GM10266 (cell line): ENCODE data around the gene EID2.

Source experiments
- DNase-seq: peaks from one replicate; pipeline ENCODE4 v3.0.0; 2012; ENCODE audit errors: extremely low spot score
- TF ChIP-seq, protein P1 (sequence below): IDR thresholded peaks from 2 replicates; pipeline ENCODE4 v1.5.1; 2012; ENCODE audit warnings: mild to moderate bottlenecking, low read depth; ENCODE audit not compliant: control insufficient read depth, insufficient read depth; ENCODE audit errors: missing control alignments

EID2 gene

GRCh38 chr19:39546599-39546998, 6.6 kb upstream of the EID2 start:
- DNase-seq: no peak
- TF ChIP-seq, protein P1, sequence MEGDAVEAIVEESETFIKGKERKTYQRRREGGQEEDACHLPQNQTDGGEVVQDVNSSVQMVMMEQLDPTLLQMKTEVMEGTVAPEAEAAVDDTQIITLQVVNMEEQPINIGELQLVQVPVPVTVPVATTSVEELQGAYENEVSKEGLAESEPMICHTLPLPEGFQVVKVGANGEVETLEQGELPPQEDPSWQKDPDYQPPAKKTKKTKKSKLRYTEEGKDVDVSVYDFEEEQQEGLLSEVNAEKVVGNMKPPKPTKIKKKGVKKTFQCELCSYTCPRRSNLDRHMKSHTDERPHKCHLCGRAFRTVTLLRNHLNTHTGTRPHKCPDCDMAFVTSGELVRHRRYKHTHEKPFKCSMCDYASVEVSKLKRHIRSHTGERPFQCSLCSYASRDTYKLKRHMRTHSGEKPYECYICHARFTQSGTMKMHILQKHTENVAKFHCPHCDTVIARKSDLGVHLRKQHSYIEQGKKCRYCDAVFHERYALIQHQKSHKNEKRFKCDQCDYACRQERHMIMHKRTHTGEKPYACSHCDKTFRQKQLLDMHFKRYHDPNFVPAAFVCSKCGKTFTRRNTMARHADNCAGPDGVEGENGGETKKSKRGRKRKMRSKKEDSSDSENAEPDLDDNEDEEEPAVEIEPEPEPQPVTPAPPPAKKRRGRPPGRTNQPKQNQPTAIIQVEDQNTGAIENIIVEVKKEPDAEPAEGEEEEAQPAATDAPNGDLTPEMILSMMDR: no peak

DNA sequence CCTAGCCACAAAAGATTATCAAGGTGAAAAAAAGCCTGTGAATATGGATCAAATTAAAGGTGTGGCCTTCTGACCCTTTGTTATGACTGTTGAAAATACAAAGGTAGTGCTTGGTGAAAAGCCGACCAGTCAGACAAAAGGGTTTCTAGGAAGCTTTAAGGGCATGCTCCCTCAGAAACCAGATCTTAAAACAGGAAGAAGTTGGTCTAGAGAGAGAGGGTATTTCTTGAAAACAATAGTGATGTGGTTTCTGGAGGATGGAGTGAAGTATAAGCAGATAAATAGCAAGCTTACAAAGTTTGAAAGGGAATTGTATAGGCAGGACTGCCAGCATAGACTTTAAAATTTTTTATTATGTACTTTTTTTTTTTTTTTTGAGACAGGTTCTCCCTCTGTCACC, 5.0 kb upstream of the EID2 start:
- DNase-seq: no peak
- TF ChIP-seq, protein P1: no peak

- TF ChIP-seq, protein P1: no peak
- no peak for DNase-seq
Measured at GRCh38 chr19:39544226-39544903, 4.4 kb upstream of the EID2 start.

- DNase-seq: no peak
- TF ChIP-seq, protein P1: no peak
Measured at GRCh38 chr19:39543477-39543857, 3.5 kb upstream of the EID2 start.

DNA sequence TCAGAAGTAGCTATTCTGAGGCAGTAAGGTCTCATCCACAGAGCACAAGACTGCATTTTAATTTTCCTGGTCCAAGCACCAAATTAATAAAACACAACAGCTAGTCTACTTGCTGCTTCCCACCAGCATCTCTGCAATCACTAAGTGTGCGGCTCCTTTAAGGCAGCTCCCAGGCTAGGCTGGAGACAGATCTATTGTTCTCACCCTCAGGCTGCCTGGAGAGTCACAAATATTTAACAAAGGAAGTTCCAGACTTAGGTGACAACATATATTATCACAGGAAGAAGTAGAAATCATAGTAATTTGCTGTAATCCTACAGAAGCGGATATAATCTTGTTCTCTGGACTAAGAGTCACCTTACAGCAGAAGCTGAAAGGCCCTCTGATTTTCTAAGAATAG, 2.2 kb upstream of the EID2 start:
- TF ChIP-seq, protein P1: no peak
- no peak for DNase-seq

GRCh38 chr19:39540333-39540673, 342 bp upstream of the EID2 start:
- no peak for DNase-seq
- TF ChIP-seq, protein P1: no peak

DNA sequence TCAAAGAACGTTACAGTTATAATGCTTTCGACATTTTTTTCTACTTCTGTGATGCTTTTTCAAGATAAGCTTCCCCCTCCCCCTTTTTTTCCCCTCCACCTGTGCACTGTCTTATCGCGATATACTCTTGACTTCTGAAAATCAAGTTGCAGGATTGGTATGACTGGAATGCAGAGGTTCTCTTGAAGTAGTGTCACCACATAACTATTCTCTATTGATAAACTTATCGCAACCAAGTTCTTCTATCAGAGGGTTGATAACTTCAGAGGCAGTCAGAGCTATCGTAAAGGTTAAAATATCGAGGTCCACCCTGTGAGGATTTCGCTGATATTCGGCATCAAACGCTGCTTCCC, 820 bp downstream of the EID2 start:
- TF ChIP-seq, protein P1: no peak
- no peak for DNase-seq
